ENCODE results near the gene INAFM2. TPM values are rescaled to one million over a fixed set of nuclear protein-coding genes. Genes with fewer than 3 reads are reported as not detected.

INAFM2 gene
- total RNA-seq, 4 donors from 2014 or later = 9.1 to 17.5 (median 12.2) TPM

DNA sequence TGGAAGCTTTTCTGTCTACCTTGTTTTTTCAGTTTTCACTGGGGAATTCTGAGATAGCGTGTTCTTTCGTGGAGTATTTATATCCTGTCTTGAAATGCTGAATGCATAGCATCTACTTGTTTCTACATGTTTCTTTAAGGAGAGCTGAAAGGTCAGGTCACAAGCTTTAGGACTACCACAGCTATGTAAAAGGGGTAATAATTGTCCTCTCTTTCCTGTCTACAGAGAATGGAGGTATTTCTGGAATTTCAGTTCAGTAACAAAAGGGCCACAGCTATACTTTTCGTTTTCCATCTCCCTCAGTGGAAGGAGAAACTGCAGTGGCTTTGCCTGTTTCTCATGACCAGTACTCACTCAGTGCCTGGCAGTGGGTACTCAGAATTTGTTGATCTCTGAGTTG is 4.7 kb downstream of the INAFM2 start:
- no peak for DNase-seq (ENCODE audit: low spot score)
- TF ChIP-seq, protein P1, sequence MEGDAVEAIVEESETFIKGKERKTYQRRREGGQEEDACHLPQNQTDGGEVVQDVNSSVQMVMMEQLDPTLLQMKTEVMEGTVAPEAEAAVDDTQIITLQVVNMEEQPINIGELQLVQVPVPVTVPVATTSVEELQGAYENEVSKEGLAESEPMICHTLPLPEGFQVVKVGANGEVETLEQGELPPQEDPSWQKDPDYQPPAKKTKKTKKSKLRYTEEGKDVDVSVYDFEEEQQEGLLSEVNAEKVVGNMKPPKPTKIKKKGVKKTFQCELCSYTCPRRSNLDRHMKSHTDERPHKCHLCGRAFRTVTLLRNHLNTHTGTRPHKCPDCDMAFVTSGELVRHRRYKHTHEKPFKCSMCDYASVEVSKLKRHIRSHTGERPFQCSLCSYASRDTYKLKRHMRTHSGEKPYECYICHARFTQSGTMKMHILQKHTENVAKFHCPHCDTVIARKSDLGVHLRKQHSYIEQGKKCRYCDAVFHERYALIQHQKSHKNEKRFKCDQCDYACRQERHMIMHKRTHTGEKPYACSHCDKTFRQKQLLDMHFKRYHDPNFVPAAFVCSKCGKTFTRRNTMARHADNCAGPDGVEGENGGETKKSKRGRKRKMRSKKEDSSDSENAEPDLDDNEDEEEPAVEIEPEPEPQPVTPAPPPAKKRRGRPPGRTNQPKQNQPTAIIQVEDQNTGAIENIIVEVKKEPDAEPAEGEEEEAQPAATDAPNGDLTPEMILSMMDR (IDR thresholded peaks at IDR 0.05) = no peak

DNA sequence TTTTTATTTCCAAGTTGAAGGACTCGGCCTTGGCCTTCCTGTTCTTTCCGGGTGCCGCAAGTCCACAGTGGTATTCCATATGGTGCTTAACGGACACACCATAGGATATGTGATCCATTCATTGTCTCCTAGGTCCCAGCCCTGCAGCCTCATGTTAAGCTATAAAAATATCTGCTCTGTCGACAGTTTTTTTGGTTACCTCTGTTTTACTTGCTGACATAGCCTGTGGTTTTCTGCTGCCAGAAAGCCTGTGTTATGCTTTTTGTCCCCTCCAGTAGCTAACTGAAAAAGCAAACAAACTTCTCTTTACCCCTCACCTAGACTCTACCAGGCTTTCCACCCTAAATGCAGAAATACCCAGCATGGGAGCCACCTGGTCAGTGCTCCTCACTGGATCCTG is 5.3 kb downstream of the INAFM2 start:
- no peak for ATAC-seq (ENCODE audit: low FRiP score)

More for the DNA sequence above, 4.7 kb downstream of the INAFM2 start:
- no peak for ATAC-seq (ENCODE audit: low FRiP score)

DNA sequence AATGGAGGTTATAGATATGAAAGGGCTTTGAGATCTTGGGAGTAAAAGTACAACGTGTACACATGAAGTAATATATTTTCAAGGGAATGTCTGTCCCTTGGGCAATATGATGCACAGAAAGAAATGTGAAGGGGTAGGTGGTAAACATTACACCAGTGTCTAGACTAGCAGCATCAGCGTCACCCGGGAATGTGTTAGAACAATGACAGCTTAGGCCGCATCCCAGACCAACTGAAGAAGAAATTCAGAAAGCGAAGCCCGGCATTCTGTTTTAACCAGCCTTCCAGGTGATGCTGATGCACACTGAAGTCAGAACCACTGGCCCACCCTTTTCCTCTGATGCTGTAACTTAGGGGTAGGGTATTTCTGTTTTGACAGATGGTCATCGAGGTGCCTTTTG is 6.3 kb downstream of the INAFM2 start:
- TF ChIP-seq, protein P1 (IDR thresholded peaks at IDR 0.05) = no peak
- no peak for DNase-seq (ENCODE audit: low spot score)

More for the DNA sequence above, 5.3 kb downstream of the INAFM2 start:
- TF ChIP-seq, protein P1 (IDR thresholded peaks at IDR 0.05) = no peak
- DNase-seq (ENCODE audit: low spot score) = peak; percentile 0

DNA sequence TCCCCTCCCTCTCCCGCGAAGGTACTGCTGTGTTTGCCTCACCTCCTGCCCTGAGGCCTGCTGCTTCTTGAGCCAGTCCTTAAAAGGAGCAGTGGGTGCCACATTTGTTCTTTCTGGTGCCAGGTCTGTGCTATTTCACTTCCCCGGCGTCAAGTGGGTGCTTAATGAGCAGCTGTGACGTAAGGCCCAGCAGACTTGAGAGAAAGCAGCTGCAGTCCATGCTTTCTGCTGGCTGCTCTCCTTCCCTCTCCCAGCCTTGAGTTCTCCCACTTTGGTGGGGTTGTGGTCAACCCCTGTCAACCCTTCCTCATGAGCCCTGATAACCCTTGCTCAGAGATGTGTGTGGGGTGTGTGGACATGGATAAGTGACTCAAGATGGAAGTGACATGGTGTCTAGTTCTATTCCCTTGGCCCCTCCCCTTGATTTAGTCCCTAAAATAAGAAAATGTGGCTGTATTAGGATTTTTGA is 6.9 kb downstream of the INAFM2 start:
- ATAC-seq (ENCODE audit: low FRiP score) (no peak), DNase-seq (ENCODE audit: low spot score) (no peak)
- TF ChIP-seq, protein P1 (IDR thresholded peaks at IDR 0.05) = no peak

More for the DNA sequence above, 6.3 kb downstream of the INAFM2 start:
- ATAC-seq (ENCODE audit: low FRiP score) = no peak

DNA sequence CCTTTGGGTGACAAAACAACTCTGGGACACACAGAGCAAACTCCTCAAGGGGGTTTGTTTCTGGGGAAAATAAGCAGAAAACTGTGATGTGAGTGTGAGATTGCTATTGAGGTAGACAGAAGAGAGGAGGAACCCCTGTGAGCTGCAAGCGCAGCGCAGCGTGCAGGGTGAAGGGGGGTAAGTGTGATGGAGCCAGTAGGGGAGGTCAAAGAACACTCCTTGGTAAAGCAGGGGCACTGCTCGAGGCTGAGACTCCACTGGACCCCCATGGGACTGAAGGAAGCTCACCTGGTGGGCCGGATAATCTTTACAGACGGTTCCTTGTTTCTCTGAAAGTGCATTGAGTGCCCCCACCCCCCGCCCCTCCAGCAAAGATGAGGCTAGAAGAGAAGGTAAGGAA is 7.5 kb downstream of the INAFM2 start:
- TF ChIP-seq, protein P1 (IDR thresholded peaks at IDR 0.05) = no peak
- ATAC-seq (ENCODE audit: low FRiP score) (no peak), DNase-seq (ENCODE audit: low spot score) (no peak)

DNA sequence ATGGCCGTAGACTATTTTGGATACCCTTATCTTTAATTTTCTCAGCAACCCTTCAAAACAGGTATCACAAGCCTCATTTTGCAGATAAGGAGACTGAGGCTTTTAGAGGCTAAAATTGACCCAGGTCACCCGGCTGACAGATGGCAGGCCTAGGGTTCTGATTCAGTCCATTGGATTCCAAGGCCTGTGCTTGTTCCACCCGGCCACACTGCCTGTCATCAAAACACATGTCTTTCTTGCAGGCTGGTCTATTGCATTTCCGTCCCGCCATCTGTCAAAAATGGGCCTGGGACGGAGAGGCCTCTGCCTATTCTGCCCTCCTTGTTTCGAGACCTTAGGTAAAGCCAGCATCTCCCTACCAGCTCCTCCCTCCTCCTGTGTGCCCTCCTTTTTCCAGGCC is 8.1 kb downstream of the INAFM2 start:
- DNase-seq (ENCODE audit: low spot score) = no peak
- ATAC-seq (ENCODE audit: low FRiP score) = no peak
- TF ChIP-seq, protein P1 (IDR thresholded peaks at IDR 0.05) = no peak

DNA sequence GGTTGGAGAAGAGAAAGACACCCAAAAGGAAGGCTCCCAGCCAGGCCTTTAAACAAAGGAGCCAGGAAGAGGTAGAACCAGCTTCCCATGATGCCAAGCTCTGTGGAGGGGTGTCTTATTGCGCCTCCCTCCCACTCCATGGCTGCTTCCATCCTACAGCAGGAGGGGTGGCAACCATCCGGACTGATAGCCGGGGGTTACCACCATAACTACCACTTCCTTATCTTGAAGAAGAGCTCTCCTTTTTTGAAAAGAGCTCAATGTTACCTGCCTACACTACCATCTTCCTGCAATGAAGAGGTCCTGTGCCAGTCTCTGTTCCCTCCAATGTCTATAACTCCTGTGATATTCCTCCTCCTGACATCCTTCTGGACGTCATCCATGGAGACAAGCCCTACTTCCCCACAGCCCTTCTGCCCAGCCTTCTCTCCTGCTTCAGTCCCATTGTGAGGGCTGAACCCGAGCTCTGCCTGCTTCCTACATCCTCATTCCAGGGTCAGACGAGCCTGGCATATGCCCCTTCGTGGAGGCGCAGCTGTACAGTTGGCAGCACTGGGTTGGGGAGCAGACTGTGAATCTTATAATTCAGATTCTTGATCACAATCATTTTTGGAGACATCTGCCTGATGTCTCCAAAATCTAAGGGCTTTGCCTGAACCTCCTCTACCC is 8.8 kb downstream of the INAFM2 start:
- ATAC-seq (ENCODE audit: low FRiP score) (no peak), DNase-seq (ENCODE audit: low spot score) (no peak)
- TF ChIP-seq, protein P1 (IDR thresholded peaks at IDR 0.05) = no peak
